Right lobe of liver (tissue), 4 donors: ENCODE data around the gene TRIP10.

Experiments used
- POLR2A ChIP-seq: fragments of 450-650 bp; IDR thresholded peaks from one replicate; pipeline ENCODE4 v1.6.1; 2017; ENCODE audit warnings: antibody characterized with exemption, mild to moderate bottlenecking
- TF ChIP-seq, protein P1 (sequence below), 4 donors: fragments of 200-600 bp in 3 of 4; fragments of 450-650 bp in 1 of 4; IDR thresholded peaks; one replicate each; pipeline versions ENCODE4 v1.5.1 to v1.8.0; 2016 to 2022; ENCODE audit warnings: antibody characterized with exemption in 4 of 4, mild to moderate bottlenecking in 2 of 4
- donor health status: DM: no; HTN: no; CAD: no.
- donor health status: DM: no; HTN: no; CAD: no.
- donor health status: DM: no; HTN: yes; CAD: no.

DNA sequence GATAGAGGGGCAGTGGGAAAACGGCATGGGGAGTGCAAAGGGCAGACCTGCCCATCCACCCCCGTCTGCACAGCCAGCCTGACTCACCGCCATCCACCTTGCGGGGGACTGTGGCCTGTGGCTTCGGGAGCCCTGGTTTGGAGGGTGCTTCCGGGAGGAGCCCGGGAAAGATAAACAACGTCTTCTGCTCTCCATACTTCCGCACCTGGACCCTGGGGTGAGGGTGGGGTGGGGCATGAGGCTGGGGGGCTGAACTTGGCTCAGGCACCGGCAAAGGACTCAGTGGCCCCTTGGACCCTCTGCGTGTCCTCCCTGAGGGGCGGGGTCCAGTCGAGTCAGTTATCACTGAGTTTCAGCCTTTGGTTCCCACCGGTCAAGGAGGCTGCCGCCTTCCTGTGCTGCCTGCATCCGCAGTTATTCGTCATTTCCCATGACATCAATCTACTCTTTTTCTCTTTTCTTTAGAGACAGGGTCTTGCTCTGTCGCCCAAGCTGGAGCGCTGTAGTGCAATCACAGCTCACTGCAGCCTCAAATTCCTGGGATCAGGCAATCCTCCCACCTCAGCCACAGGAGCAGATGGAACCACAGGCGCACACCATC lies 5.3 kb upstream of the TRIP10 start:
- TF ChIP-seq, protein P1, sequence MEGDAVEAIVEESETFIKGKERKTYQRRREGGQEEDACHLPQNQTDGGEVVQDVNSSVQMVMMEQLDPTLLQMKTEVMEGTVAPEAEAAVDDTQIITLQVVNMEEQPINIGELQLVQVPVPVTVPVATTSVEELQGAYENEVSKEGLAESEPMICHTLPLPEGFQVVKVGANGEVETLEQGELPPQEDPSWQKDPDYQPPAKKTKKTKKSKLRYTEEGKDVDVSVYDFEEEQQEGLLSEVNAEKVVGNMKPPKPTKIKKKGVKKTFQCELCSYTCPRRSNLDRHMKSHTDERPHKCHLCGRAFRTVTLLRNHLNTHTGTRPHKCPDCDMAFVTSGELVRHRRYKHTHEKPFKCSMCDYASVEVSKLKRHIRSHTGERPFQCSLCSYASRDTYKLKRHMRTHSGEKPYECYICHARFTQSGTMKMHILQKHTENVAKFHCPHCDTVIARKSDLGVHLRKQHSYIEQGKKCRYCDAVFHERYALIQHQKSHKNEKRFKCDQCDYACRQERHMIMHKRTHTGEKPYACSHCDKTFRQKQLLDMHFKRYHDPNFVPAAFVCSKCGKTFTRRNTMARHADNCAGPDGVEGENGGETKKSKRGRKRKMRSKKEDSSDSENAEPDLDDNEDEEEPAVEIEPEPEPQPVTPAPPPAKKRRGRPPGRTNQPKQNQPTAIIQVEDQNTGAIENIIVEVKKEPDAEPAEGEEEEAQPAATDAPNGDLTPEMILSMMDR (IDR thresholded peaks at IDR 0.05): no peak
- no peak for TF ChIP-seq POLR2A
